ENCODE measurements around the gene CYP2R1. TPM values are rescaled to one million over a fixed set of nuclear protein-coding genes. Genes with fewer than 3 reads are reported as not detected.

The CYP2R1 gene
- total RNA-seq, 4 donors from 2014 or later: 26.1 to 54.2 (median 44.6) TPM

DNA sequence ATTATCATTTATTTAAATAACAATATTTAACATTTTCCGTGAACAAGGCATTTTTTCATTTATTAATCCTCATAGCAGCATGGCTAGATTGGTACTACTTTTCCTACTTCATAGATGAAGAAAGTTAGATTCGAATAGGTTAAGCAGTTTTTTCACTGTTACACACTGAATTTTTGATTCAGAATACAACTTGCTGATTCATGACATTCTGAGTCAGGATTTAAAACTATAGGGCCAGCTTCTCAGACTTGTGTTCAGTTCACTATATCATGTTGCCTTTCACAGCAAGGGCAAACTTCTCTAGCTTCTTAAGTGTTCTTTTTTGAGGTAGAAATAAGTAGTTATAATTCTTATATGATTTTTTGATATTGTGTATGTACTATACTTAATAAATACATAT, 31.5 kb downstream of the CYP2R1 start:
- Histone ChIP-seq H3K4me3 (no peak overlapping the region), H3K36me3 (peaks cover 0 to 6% (median 2%) of the 10 kb centered on the region in 4 donors), H3K4me1 (peaks cover 0 to 10% (median 2%) of the 10 kb centered on the region in 4 donors), H3K27ac (no peak overlapping the region), H3K27me3 (no peaks in the 10 kb centered on the region), H3K9me3 (no peaks in the 10 kb centered on the region)
- intact Hi-C loops (cut with DNase I; ENCODE audit: low total_unique reads): loop anchor here (5.0 kb wide), 1 partner anchor 73 kb away; no protein-coding TSS in a partner anchor
- 83 to 84% methylated on average over 2 of the region's 2 CpGs for WGBS, 2 donors (ENCODE audit: low coverage in 1 of 2)
- DNase-seq: no peak
- in situ Hi-C loops (cut with MboI; ENCODE audit: low pct_ligation_motif_present in 1 of 4, low pct_unique_long_range_greater_than_20kb in 1 of 4, low sequenced_read_pairs in 3 of 4): no loop called here
- TF ChIP-seq POLR2AphosphoS5 (IDR thresholded peaks at IDR 0.05) (no peak), EP300 (IDR thresholded peaks at IDR 0.05; ENCODE audit: low read depth) (no peak), POLR2A (IDR thresholded peaks at IDR 0.05) (no peak)
- TF ChIP-seq, protein P1, sequence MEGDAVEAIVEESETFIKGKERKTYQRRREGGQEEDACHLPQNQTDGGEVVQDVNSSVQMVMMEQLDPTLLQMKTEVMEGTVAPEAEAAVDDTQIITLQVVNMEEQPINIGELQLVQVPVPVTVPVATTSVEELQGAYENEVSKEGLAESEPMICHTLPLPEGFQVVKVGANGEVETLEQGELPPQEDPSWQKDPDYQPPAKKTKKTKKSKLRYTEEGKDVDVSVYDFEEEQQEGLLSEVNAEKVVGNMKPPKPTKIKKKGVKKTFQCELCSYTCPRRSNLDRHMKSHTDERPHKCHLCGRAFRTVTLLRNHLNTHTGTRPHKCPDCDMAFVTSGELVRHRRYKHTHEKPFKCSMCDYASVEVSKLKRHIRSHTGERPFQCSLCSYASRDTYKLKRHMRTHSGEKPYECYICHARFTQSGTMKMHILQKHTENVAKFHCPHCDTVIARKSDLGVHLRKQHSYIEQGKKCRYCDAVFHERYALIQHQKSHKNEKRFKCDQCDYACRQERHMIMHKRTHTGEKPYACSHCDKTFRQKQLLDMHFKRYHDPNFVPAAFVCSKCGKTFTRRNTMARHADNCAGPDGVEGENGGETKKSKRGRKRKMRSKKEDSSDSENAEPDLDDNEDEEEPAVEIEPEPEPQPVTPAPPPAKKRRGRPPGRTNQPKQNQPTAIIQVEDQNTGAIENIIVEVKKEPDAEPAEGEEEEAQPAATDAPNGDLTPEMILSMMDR (IDR thresholded peaks at IDR 0.05): no peak

GRCh38 chr11:14858404-14858803, 33.6 kb downstream of the CYP2R1 start:
- DNase-seq: no peak
- TF ChIP-seq, protein P1 (IDR thresholded peaks at IDR 0.05): no peak
- H3K27me3 ChIP-seq: no peaks in the 10 kb centered on the region
- H3K4me1 ChIP-seq: peaks cover 0 to 10% (median 2%) of the 10 kb centered on the region in 4 donors
- H3K36me3 ChIP-seq: peaks cover 0 to 4% (median 0%) of the 10 kb centered on the region in 4 donors
- H3K4me3 ChIP-seq: no peak overlapping the region
- no peak overlapping the region for H3K27ac ChIP-seq
- H3K9me3 ChIP-seq: no peaks in the 10 kb centered on the region
- WGBS, 2 donors (ENCODE audit: low coverage in 1 of 2): 77% methylated on average over 1 of the region's 1 CpG
- intact Hi-C loops (cut with DNase I; ENCODE audit: low total_unique reads) (no loop called here), in situ Hi-C loops (cut with MboI; ENCODE audit: low pct_ligation_motif_present in 1 of 4, low pct_unique_long_range_greater_than_20kb in 1 of 4, low sequenced_read_pairs in 3 of 4) (no loop called here)

- TF ChIP-seq, protein P1 (IDR thresholded peaks at IDR 0.05): no peak
- TF ChIP-seq EP300 (IDR thresholded peaks at IDR 0.05; ENCODE audit: low read depth) (no peak), POLR2AphosphoS5 (IDR thresholded peaks at IDR 0.05) (no peak), POLR2A (IDR thresholded peaks at IDR 0.05) (no peak)
- intact Hi-C loops (cut with DNase I; ENCODE audit: low total_unique reads) (no loop called here), in situ Hi-C loops (cut with MboI; ENCODE audit: low pct_ligation_motif_present in 1 of 4, low pct_unique_long_range_greater_than_20kb in 1 of 4, low sequenced_read_pairs in 3 of 4) (no loop called here)
- WGBS, 2 donors (ENCODE audit: low coverage in 1 of 2): 73 to 85% methylated on average over 3 of the region's 3 CpGs
- Histone ChIP-seq H3K9me3 (no peaks in the 10 kb centered on the region), H3K27ac (no peak overlapping the region), H3K4me1 (peaks cover 0 to 10% (median 2%) of the 10 kb centered on the region in 4 donors), H3K36me3 (no peaks in the 10 kb centered on the region), H3K4me3 (no peak overlapping the region), H3K27me3 (no peaks in the 10 kb centered on the region)
- no peak for DNase-seq
These were observed 34.4 kb downstream of the CYP2R1 start for GRCh38 chr11:14857621-14858020.

DNA sequence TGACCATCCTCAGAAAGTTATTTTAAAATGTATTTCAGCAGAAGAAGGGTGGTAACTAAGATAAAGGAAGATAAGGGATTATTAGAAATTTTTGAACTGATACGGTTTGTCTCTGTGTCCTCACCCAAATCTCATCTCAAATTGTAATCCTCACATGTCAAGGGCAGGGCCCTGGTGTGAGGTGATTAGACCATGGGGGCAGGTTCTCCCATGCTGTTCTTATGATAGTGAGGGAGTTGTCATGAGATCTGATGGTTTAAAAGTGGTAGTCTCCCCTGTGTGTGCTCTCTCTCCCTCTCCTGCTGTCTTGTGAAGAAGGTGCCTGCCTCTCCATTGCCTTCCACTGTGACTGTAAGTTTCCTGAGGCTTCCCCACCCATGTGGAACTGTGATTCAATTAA, 36.1 kb downstream of the CYP2R1 start:
- intact Hi-C loops (cut with DNase I; ENCODE audit: low total_unique reads) (no loop called here), in situ Hi-C loops (cut with MboI; ENCODE audit: low pct_ligation_motif_present in 1 of 4, low pct_unique_long_range_greater_than_20kb in 1 of 4, low sequenced_read_pairs in 3 of 4) (no loop called here)
- WGBS, 2 donors (ENCODE audit: low coverage in 1 of 2): 97 to 100% methylated on average over 1 of the region's 1 CpG
- no peak for DNase-seq
- Histone ChIP-seq H3K9me3 (no peaks in the 10 kb centered on the region), H3K27me3 (no peaks in the 10 kb centered on the region), H3K36me3 (no peaks in the 10 kb centered on the region), H3K4me1 (no peaks in the 10 kb centered on the region), H3K4me3 (no peak overlapping the region), H3K27ac (no peak overlapping the region)
- no peak for TF ChIP-seq EP300 (IDR thresholded peaks at IDR 0.05; ENCODE audit: low read depth)
- TF ChIP-seq, protein P1 (IDR thresholded peaks at IDR 0.05): no peak

All from transverse colon (tissue), 4 donors.